NK-92 (cell line): Measurements from ENCODE around the gene VGLL1.
A peak's percentile ranks its signal among the peaks of the same experiment; 100 is the strongest.

ENCODE experiments used
- DNase-seq: peaks from one replicate; lab custom pipeline; 2025; ENCODE audit not compliant: unreplicated experiment; lab: John Stamatoyannopoulos, UW

VGLL1 gene

DNA sequence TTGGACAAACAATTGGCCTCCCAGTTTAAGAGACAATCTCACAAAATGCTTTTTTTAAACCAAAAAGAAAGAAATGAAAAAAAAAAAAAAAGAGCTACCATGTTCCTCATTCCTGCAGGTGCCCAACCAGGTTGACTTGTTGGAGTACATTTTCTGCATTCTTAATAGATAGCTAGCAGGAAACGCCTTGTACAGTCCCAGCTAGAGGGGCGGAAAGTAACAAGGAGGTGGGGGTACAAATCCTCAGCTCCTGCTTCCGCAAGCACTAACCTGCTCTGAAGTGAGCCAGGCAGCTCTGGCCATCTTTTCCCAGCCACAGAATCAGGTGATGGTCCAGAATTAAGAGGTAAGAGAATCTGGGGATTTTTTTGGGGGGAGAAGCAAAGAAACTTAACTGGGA, at the start of gene VGLL1:
TSS of gene VGLL1 (plus strand) at position 265 of the 400 bp plus-strand sequence. CDS start 3,806 bp downstream, outside the sequence.
- DNase-seq, result no peak

- DNase-seq, result no peak
These were observed 44.4 kb upstream of the VGLL1 start, which contains the start of gene BRS3 for GRCh38 chrX:136487647-136488046. Gene BRS3, plus strand, starts transcription at chrX:136487947. Its CDS starts 168 bp downstream, at chrX:136488115.

DNA sequence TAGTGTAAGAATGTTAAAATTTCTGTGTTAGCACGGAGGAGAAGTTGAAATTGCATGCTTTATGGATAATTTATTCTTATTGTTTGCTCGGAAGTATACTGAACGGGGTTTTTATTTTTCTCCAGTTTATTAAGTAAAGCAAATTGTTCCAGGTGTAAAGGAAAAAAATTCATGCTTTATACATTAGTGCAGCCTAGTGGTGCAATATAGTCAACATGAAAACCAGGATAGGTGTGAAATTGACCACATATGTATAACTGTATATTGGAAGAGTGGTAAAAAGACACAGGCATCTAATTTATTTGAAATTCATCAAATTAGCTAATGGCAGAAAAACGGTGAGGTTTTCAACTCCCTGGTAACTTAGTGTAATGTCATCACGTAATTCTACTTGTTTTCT, 43.3 kb upstream of the VGLL1 start:
- no peak for DNase-seq

DNA sequence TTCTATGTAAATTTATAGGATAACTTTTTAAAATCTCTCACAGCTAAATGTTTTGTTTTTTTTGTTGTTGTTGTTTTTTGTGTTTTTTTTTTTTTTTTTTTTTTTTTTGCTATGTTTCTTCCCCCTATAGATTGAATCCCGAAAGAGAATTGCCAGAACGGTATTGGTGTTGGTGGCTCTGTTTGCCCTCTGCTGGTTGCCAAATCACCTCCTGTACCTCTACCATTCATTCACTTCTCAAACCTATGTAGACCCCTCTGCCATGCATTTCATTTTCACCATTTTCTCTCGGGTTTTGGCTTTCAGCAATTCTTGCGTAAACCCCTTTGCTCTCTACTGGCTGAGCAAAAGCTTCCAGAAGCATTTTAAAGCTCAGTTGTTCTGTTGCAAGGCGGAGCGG, 40.2 kb upstream of the VGLL1 start:
- DNase-seq, result no peak

- DNase-seq, result no peak
These were observed 39.0 kb upstream of the VGLL1 start for GRCh38 chrX:136493011-136493410.

DNA sequence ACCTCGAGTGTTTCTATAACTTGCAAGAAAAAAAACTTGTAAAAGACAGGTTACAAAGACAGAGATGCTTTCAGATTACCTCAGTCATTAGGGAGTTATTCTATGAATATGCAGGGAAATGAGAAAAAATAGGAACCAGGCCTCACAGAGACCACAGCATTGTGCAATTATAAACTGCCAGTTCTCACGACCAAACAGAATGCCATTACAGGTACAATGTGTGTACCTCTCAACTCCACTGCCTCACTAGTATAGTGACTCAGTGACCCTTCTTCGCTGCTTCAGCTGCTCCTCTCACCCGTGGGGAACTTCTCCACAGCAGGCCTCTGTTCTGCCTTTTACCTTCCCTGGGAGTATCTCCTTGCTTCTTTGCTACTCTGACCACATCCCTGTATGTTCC, 37.0 kb upstream of the VGLL1 start:
- DNase-seq, result no peak

- DNase-seq, result no peak
These were observed 35.7 kb upstream of the VGLL1 start for GRCh38 chrX:136496186-136496763.

- DNase-seq, result peak; percentile 18
These were observed 35.1 kb upstream of the VGLL1 start for GRCh38 chrX:136496764-136497555.

- no peak for DNase-seq
These were observed 34.4 kb upstream of the VGLL1 start, which contains the start of gene HTATSF1 for GRCh38 chrX:136497556-136498052. Gene HTATSF1, plus strand, starts transcription at chrX:136497592. Its CDS starts 93 bp downstream, at chrX:136497685.

DNA sequence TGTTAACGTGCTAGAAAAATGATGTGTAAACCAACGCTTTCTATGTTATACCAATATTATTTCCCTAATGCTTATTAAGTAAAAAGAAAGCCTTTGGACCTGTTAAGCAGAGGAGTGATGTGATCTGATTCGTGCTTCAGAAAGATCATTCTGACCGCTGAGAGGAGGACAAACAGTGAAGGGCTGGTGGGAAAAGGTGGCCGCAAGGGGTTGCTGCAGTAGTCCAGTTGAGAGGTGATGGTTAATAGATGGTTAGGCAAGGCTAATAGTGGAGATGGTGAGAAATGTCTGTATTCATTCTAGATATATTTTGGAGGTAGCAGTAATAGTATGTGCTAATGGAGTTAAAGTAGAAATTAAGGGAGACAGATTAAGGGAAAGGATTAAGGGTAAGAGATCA, 12.9 kb upstream of the VGLL1 start:
- no peak for DNase-seq

DNA sequence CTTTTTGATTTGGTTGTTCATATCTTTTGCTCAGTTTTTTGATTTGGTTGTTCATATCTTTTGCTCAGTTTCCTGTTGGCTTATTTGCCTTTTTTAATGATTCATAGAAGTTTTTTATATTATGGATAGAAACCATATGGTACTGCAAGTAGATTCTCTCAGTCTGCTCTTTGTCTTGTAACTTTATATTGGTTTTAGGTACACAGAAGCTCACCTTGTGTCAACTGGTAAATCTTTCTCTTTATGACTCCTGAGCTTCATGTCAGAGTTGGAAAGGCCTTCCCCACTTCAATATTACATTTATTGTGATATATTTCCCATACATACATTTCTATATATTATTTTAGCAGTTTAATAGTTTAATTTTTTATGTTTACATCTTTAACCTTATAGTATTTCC, 8.2 kb upstream of the VGLL1 start:
- DNase-seq, result no peak

DNA sequence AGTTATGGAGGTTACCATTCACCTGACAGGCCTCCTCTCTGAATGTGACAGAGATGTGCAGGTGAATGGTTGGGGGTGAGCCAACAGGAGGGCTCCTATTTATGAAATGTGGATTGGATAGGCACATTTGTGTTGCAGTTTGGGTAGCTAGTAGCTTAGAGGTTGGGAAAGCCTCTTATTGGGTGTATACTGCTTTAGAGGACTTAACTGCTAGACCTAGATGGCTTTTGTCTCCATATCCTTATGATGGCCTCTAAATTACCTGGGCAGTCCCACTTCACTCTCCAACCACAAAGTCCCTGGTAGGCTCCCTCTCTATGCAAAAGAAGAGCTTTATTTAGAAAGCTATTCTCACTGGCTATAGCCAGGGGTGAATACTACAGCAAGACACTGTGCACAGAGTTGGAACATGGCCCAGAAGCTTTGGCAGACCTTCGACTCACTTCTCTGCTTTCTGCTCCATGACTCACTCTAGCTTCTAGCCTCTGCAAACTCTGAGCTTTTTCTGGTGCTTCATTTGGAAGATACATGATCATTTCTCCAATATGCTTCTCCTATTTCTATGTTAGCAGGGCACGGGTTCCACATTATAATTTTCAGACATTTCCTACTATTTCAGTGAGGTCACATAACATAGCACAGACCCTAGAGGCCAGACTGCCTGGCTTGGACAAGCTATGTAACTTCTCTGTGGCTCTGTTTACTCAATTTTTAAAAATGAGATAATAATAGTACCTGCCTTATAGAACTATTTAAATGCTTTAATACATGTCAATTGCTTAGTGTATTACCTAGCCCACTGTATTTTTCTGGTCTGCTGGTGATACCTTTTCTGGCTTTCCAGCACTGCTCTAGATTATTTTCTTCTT, 6.0 kb upstream of the VGLL1 start:
- no peak for DNase-seq

- no peak for DNase-seq
These were observed 3.2 kb upstream of the VGLL1 start for GRCh38 chrX:136528645-136529315.

DNA sequence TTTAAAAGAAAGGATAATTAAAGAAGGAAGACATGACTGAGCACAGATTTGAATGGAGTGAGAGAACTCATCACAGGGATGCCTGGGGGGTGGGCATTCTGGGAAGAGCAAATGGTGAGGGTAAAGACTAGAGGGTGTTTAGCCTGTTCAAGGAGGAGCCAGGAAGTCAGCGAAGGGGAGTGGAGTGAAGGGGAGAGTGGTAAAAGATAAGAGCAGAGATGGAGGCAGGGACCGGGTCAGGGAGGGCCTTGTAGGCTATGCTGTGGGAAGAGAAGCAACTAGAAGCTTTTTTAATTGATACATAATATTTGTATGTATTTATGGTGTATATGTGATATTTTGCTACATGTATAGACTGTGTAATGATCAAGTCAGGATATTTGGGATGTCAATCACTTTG, 2.2 kb upstream of the VGLL1 start:
- DNase-seq, result no peak

- DNase-seq, result no peak
These were observed 2.1 kb downstream of the VGLL1 start for GRCh38 chrX:136534131-136534530.

GRCh38 chrX:136538811-136539210, 6.8 kb downstream of the VGLL1 start:
- no peak for DNase-seq

DNA sequence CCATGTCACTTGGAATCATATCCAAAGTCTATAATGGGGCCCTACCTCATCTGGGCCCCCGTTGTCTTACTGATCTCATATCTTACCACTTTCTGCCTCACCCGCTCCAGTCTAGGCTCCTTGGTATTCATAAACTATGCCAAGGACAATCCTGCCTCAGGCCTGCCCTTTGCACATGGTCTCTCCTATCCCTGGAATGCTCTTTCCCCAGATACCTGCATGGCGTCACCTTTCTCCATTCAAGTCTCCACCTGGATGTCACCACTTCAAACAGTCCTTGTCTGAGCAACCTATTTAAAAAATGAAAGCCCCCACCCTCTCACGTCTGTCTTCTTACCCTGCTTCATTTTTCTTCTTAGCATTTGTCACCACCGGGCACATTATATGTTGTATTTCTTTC, 8.2 kb downstream of the VGLL1 start:
- DNase-seq, result no peak

GRCh38 chrX:136541294-136541693, 9.3 kb downstream of the VGLL1 start:
- no peak for DNase-seq

- DNase-seq, result no peak
These were observed 10.3 kb downstream of the VGLL1 start for GRCh38 chrX:136542281-136542680.

DNA sequence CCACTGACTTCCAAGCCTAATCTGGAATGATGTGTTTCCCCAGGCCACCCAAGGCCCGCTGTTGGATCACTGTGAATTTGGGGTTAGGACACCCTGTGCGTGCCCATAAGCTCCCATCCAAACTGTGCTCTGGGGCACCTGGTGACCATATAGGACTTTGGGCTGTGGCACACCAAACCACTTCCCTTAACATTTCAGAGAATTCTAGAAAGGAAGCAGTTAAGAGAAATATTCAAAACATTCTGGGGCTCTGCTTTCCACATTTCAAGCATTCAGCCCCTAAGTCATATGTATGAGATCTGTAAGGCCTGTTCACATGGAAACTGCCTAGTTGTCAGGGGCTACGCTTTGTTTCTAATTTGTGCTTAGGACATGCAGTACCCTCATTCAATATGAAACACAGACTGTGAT, 14.4 kb downstream of the VGLL1 start:
- no peak for DNase-seq

DNA sequence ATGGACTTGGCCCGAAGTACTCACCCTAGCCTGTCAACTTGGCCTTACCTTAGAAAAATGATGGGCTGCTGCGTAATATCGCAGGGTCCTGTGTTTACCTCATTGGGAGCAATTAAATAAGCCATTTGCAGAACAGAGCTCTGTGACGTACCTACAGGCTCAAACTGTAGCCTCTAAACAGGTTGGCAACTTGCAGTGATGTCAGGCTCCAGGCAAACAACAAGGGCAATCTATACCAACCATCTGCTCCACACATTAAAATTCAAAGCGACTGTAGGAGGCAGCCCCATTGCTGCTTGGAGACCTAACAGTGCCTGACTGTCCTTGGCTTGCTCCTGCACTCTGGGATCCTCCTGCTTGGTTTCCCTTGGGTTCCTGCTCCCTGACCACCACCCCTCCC, 17.2 kb downstream of the VGLL1 start:
- DNase-seq, result no peak
